GM12874 (cell line): ENCODE data around the gene HPCA.

Experiments used
- CTCF ChIP-seq: IDR thresholded peaks from 2 replicates; pipeline ENCODE4 v1.5.1; 2011; ENCODE audit warnings: low read depth, mild to moderate bottlenecking, control low read depth, low read length, moderate library complexity; ENCODE audit not compliant: insufficient read depth

HPCA gene

GRCh38 chr1:32888134-32888533 lies 1.8 kb downstream of the HPCA start:
- no peak for TF ChIP-seq CTCF

- no peak for TF ChIP-seq CTCF
These were observed 2.6 kb downstream of the HPCA start for GRCh38 chr1:32888677-32889420.

- TF ChIP-seq CTCF, result no peak
These were observed 3.5 kb downstream of the HPCA start for GRCh38 chr1:32889731-32890278.

GRCh38 chr1:32890516-32891240 lies 4.4 kb downstream of the HPCA start:
- no peak for TF ChIP-seq CTCF

- no peak for TF ChIP-seq CTCF
These were observed 4.9 kb downstream of the HPCA start for GRCh38 chr1:32891241-32891570.

- no peak for TF ChIP-seq CTCF
These were observed 5.3 kb downstream of the HPCA start for GRCh38 chr1:32891630-32892029.

GRCh38 chr1:32892368-32893197 lies 6.3 kb downstream of the HPCA start:
- peak; percentile 68 for TF ChIP-seq CTCF
